ENCODE data around the gene SAC3D1.

GRCh38 chr11:64996327-64996709 lies 44.7 kb upstream of the SAC3D1 start:
- TF ChIP-seq POLR2AphosphoS5 (IDR thresholded peaks at IDR 0.05) (no peak), CTCF (IDR thresholded peaks at IDR 0.05) (no peak), POLR2A (IDR thresholded peaks at IDR 0.05) (no peak)

Data from prostate gland (tissue), 2 donors.